Activated CD4-positive, CD25-positive, alpha-beta regulatory T cell treated with anti-CD3 and anti-CD28 coated beads, Interleukin-2, amount 50 U/mL, for 16 hours (primary cell): ENCODE measurements around the gene TCP11.

Source experiments
- DNase-seq: peaks from one replicate; pipeline ENCODE4 v3.0.0-alpha.2; 2020; ENCODE audit warnings: low read depth, low spot score

The TCP11 gene

DNA sequence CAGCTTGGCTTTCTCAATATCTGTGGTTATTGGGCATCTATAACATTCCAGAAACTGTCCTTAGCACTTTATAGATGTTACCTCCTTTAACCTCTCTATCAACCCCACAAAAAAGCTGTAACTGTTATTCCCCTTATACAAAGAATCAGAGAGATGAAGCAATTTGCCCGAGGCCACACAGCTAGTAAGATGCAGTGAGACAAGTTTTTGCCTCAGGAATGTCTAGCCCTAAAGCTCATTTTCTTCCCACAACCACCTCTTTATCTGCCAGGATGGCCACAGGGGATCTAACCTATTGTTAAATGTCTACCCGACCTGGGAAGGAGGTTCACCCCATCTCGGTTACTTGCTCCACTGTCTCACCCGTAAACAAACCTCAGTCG, 31.9 kb upstream of the TCP11 start:
- DNase-seq = no peak

DNA sequence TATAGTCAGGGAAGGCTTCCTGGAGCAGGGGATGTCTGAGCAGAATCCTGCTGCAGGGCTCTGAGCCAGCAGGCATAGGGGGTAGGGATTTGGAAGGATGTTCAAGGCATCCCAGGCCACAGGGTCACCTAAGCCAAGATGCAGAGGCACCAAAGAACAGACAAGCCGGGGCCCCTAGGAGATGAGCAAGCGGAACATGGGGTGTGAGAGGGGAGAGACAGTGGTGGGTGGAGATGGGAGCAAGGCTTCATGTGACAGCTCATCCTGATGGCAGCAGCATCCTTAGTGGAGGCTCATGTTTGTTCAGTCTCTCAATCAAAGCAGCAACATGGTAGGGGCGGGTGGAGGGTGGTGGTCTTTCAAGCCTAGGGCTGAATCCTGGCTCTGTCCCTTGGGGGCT, 29.8 kb upstream of the TCP11 start:
- DNase-seq = no peak

DNA sequence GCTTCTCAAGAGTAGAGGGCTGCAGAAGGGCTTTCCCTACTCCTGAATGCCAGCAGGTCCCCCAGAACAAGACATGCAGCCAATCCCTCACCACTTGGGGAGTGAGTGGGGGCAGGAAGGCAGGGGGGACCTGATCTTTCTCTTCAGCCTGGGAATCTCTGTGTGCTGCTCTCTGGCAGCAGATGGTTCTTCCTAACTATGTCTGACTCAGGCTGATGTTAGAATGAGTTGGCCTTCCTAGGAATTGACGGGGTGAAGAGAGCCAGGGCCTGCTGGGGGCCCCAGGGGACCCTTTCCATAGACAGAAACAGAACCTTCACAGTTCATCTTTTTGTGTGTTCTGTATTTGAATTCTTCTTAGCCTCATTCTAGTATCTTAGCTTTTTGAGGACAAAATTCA, 29.0 kb upstream of the TCP11 start:
- no peak for DNase-seq

- DNase-seq = no peak
These were observed 27.3 kb upstream of the TCP11 start for GRCh38 chr6:35168461-35168861.

GRCh38 chr6:35167505-35167904, 26.4 kb upstream of the TCP11 start:
- DNase-seq = no peak

- no peak for DNase-seq
These were observed 25.4 kb upstream of the TCP11 start for GRCh38 chr6:35166520-35166919.

DNA sequence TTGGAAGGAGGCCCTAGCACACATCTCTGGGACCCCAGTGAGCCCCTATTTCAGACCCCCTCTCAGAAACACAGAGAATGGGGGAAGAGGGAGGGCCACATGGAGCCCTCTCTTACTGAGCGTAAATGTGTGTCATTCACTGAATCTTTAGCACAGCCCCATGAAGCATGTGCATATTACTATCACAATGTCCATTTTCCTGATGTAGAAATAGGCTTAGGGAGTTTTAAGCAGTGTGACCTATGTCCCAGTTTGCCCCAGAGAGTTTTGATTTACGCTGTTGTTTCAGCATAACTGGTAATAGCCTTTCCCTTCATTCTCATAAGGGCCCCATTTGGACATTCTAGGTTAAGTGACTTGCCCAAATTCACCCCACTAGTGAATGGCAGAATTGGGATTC, 25.0 kb upstream of the TCP11 start:
- DNase-seq = no peak

- no peak for DNase-seq
These were observed 24.5 kb upstream of the TCP11 start for GRCh38 chr6:35165630-35166071.

GRCh38 chr6:35164868-35165267, 23.7 kb upstream of the TCP11 start:
- no peak for DNase-seq

DNA sequence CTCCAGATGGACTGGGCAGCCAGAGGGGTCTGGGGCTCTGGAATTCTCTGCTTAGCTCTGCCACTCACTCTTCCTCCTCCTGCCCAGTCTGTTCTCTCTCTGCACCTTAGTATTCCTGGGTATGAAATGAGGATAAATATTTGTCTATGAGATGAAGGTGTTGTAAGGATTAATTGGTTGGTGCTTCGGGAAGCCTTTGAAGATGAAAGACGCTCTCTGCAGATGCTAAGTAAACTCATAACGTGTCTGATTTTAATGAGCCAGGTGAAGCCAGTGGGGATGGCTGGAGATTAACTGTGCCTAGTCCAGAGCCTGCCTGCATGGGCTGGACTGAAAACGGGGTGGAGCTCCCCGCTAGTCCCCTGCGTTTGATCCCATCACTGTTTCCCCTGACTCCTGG, 23.1 kb upstream of the TCP11 start:
- DNase-seq = no peak

DNA sequence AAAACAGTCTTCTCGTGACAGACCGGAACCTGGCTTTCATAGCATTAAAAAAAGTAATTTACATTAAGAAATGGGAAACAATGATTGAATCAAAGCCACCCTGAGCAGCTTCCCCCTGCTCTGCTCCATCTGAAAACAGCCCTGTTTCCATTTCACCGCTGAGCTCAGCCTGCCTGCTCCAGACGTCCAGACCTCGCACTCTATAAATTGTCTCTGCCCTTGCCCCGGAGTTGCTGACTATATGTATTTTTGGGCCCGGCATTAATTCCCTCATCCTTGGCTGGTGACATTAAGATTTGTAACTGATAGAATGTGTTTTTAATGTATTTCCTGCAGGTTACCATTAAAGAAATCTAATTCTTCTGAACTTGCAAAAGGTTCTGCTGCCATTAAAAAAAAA, 22.7 kb upstream of the TCP11 start:
- DNase-seq = no peak

- DNase-seq = no peak
These were observed 20.9 kb upstream of the TCP11 start for GRCh38 chr6:35161776-35162607.

- no peak for DNase-seq
These were observed 20.1 kb upstream of the TCP11 start for GRCh38 chr6:35161266-35161665.

- no peak for DNase-seq
These were observed 19.5 kb upstream of the TCP11 start for GRCh38 chr6:35160642-35161041.

DNA sequence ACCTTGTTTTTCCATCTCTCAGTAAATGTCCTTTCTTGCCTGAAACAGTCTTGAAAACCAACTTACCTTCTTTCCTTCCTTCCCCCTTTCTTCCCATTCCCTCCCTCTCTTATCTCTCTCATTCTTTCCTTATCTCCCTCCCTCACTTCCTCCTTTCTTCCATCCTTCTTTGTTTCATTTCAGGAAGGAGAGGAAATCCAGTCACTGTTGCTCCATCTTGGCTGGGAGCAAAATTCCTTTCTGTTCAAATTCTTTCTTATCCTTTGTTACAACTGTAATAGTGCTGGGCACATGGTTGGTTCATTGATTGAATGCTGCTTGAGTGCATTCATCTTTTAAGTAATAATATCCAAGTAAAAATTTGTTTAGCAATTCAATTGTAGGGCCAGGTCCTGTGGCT, 17.4 kb upstream of the TCP11 start:
- no peak for DNase-seq

- DNase-seq = no peak
These were observed 13.8 kb upstream of the TCP11 start for GRCh38 chr6:35154947-35155346.

DNA sequence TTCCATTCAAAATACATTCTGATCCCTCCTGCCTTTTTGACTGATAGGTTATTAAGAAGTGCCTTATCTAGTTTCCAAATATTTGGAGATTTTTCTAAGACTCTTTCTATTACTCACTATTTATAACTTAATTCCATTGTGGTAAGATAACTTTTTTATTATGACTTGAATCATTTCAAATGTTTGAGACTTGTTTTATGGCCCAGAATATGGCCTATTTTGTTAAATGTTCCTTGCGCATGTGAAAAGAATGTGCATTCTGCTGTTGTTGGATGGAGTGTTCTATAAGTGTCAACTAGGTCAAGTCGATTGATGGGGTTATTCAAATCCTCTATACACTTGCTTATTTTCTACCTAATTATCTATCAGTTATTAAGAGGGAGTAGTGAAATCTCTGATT, 13.1 kb upstream of the TCP11 start:
- DNase-seq = no peak

GRCh38 chr6:35152067-35152707, 11.0 kb upstream of the TCP11 start:
- no peak for DNase-seq

DNA sequence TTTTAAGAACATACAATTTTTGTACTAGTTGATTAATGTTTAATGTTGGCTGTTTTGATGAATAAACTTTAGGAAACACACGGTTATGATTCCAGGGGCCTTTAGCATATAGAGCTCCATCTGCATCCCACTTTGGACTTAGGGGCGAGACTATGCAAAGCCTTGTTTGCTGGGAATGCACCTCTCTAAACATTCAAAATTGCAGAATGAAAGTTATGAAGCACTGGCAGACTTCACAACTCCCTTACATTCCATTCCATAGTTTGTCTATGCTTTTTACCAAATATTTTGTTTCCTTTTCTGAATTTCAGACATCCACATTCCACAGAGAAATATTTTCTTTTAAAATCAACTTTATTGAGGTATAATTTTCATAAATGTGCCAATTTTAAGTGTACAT, 10.3 kb upstream of the TCP11 start:
- no peak for DNase-seq

DNA sequence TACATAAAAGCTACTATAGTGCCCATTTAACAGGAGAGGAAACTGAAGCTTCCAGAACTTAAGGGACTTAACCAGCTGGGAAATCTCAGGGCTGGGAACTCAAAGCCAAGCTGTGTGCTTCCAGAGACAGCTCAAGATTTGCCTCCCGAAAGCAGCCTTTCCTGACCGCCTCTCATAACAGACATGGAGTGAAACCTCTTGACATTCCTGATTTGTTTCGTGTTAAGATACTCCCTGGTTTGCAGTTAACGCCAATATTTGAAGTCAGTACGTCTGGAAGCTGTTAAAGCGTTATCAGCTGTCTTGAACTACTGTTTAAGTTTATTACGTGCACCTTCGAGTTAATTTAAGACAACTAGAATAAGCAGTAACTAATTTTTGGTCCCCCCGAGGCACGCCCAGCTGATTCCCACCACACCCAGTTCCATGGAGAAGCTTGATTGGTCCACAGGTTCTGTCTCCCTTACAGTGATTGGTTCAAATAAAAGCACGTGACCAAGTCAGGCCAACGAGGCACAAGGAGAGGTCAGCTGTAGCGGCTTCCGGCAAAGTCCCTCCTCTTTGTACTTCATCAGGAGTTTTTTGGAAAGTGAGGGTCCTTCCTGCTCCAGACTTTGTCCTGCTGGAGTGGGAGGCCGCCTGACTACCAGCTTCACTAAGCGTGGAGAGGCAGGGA, 8.9 kb upstream of the TCP11 start:
- no peak for DNase-seq

- no peak for DNase-seq
These were observed 7.1 kb upstream of the TCP11 start for GRCh38 chr6:35148167-35148741.

GRCh38 chr6:35147486-35147885, 6.3 kb upstream of the TCP11 start:
- no peak for DNase-seq
